ENCODE results near the gene CLCNKB. TPM values are rescaled to one million over a fixed set of nuclear protein-coding genes. Genes with fewer than 3 reads are reported as not detected.
"Not testable (repeated sequence)": the region's sequence is repeated elsewhere in the genome, so short reads cannot be mapped to it uniquely, and the experiment has no call there.

CLCNKB gene
- total RNA-seq, 4 donors from 2014 or later: 0.39 to 3.1 (median 0.44) TPM; not detected in 1

- WGBS, 2 donors: 63 to 99% methylated on average over 7 to 18 of the region's 19 CpGs
- H3K9me3 ChIP-seq: no peaks in the 10 kb centered on the region
- TF ChIP-seq, protein P1, sequence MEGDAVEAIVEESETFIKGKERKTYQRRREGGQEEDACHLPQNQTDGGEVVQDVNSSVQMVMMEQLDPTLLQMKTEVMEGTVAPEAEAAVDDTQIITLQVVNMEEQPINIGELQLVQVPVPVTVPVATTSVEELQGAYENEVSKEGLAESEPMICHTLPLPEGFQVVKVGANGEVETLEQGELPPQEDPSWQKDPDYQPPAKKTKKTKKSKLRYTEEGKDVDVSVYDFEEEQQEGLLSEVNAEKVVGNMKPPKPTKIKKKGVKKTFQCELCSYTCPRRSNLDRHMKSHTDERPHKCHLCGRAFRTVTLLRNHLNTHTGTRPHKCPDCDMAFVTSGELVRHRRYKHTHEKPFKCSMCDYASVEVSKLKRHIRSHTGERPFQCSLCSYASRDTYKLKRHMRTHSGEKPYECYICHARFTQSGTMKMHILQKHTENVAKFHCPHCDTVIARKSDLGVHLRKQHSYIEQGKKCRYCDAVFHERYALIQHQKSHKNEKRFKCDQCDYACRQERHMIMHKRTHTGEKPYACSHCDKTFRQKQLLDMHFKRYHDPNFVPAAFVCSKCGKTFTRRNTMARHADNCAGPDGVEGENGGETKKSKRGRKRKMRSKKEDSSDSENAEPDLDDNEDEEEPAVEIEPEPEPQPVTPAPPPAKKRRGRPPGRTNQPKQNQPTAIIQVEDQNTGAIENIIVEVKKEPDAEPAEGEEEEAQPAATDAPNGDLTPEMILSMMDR (IDR thresholded peaks at IDR 0.05): no peak
- TF ChIP-seq EP300 (IDR thresholded peaks at IDR 0.05) (no peak), POLR2A (IDR thresholded peaks at IDR 0.05) (no peak)
- H3K4me3 ChIP-seq: peak overlapping the region in 1 of 4 donors; percentile 54
- no peak overlapping the region for H3K27ac ChIP-seq
- H3K36me3 ChIP-seq: no peaks in the 10 kb centered on the region
- no peaks in the 10 kb centered on the region for H3K27me3 ChIP-seq
- no peak for DNase-seq (ENCODE audit: low spot score in 2 of 2)
- H3K4me1 ChIP-seq: peaks cover 0 to 12% (median 5%) of the 10 kb centered on the region in 4 donors
Observed at GRCh38 chr1:16047791-16048475, 4.4 kb downstream of the CLCNKB start.

DNA sequence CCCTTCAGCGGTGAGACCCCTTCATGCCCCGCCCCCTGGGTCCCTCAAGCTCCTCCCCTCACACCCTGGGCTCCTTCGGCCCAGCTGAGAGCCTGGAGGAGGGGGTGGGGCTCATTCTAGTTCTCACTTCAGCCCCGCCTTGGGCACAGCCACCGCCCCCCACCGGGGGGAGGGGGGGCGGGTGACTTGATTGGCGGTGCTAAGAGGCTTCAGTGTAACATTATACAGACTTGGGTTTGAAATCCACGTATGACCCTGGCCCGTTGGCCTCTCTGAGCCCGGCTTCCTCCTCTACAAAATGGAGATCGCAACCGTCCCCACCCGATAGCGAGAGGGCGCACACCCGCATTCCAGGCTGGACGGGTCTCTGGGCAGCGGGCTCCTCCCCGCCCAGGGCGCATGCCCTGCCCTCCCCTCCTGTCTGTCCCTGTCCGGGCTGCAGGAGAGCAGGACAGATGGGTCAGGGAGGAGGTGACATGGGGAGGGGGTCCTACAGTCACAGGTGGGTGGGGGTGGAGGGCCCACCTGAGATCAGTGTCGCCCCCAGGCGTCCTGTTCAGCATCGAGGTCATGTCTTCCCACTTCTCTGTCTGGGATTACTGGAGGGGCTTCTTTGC is 5.1 kb downstream of the CLCNKB start:
- Histone ChIP-seq H3K9me3 (no peaks in the 10 kb centered on the region), H3K27me3 (no peaks in the 10 kb centered on the region)

DNA sequence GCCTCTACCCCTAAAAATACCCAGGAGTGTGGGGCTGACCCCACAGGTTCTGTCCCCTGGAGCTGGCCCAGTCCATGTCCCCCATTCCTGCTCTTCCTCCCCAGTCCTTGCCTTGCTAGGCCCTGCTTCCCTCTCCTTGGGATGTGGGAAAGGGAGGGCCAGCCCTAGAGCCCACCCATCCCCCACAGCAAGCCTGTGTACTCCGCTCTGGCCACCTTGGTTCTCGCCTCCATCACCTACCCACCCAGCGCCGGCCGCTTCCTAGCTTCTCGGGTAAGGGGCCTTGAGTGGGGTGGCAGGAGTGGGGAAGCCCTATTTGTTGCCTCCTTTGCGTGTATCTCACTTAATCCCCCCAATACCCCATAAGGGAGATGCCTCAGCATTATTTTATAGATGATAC is 6.7 kb downstream of the CLCNKB start:
- DNase-seq (ENCODE audit: low spot score in 2 of 2): no peak
- Histone ChIP-seq H3K36me3 (no peaks in the 10 kb centered on the region), H3K4me3 (no peak overlapping the region), H3K4me1 (peaks cover 0 to 12% (median 5%) of the 10 kb centered on the region in 4 donors), H3K9me3 (no peaks in the 10 kb centered on the region), H3K27ac (no peak overlapping the region), H3K27me3 (no peaks in the 10 kb centered on the region)
- WGBS, 2 donors: 69 to 82% methylated on average over 7 of the region's 7 CpGs
- TF ChIP-seq POLR2A (IDR thresholded peaks at IDR 0.05) (no peak), EP300 (IDR thresholded peaks at IDR 0.05) (no peak)
- TF ChIP-seq, protein P1 (IDR thresholded peaks at IDR 0.05): no peak

More for the DNA sequence above, 5.1 kb downstream of the CLCNKB start:
- H3K27ac ChIP-seq: peak overlapping the region in 1 of 4 donors; percentile 44
- TF ChIP-seq POLR2A (IDR thresholded peaks at IDR 0.05) (no peak), EP300 (IDR thresholded peaks at IDR 0.05) (no peak)
- TF ChIP-seq, protein P1 (IDR thresholded peaks at IDR 0.05): no peak
- H3K4me1 ChIP-seq: peaks cover 0 to 12% (median 5%) of the 10 kb centered on the region in 4 donors
- no peaks in the 10 kb centered on the region for H3K36me3 ChIP-seq
- DNase-seq (ENCODE audit: low spot score in 2 of 2): peak in 1 of 2 donors; percentile 30
- WGBS, 2 donors: 3 to 8% methylated on average over 8 to 21 of the region's 25 CpGs
- H3K4me3 ChIP-seq: peak overlapping the region; percentile 20 to 54 (median 28)

GRCh38 chr1:16051039-16051438 is 7.5 kb downstream of the CLCNKB start:
- TF ChIP-seq, protein P1 (IDR thresholded peaks at IDR 0.05): no peak
- TF ChIP-seq POLR2A (IDR thresholded peaks at IDR 0.05): no peak
- no peak for TF ChIP-seq EP300 (IDR thresholded peaks at IDR 0.05)

GRCh38 chr1:16051949-16052348 is 8.4 kb downstream of the CLCNKB start:
- WGBS, 2 donors: 82 to 88% methylated on average over 9 to 12 of the region's 12 CpGs

More at GRCh38 chr1:16051039-16051438, 7.5 kb downstream of the CLCNKB start:
- DNase-seq (ENCODE audit: low spot score in 2 of 2): no peak
- Histone ChIP-seq H3K36me3 (no peaks in the 10 kb centered on the region), H3K4me3 (no peak overlapping the region), H3K27me3 (no peaks in the 10 kb centered on the region), H3K9me3 (no peaks in the 10 kb centered on the region), H3K4me1 (peaks cover 0 to 12% (median 5%) of the 10 kb centered on the region in 4 donors), H3K27ac (no peak overlapping the region)
- WGBS, 2 donors: 96 to 97% methylated on average over 3 of the region's 3 CpGs

More at GRCh38 chr1:16051949-16052348, 8.4 kb downstream of the CLCNKB start:
- not testable (repeated sequence) for H3K27me3 ChIP-seq; DNase-seq (ENCODE audit: low spot score in 2 of 2); H3K27ac ChIP-seq; H3K9me3 ChIP-seq; H3K36me3 ChIP-seq; H3K4me3 ChIP-seq
- H3K4me1 ChIP-seq: peaks cover 0 to 17% (median 5%) of the 10 kb centered on the region in 4 donors
